GM12892 (cell line): Measurements from ENCODE around the gene STK39.

Experiments
- POLR2A ChIP-seq: IDR thresholded peaks from 2 replicates; pipeline ENCODE4 v1.6.1; 2011; ENCODE audit warnings: low read depth, low read length, control low read depth
- POLR2AphosphoS5 ChIP-seq: IDR thresholded peaks from 2 replicates; pipeline ENCODE4 v1.6.1; 2011; ENCODE audit warnings: low read depth, low read length, control low read depth
- TAF1 ChIP-seq: IDR thresholded peaks from 2 replicates; pipeline ENCODE4 v1.6.1; 2011; ENCODE audit warnings: low read depth, mild to moderate bottlenecking, control low read depth, low read length, borderline replicate concordance

- TF ChIP-seq POLR2A (no peak), POLR2AphosphoS5 (no peak), TAF1 (no peak)
Observed at GRCh38 chr2:168241208-168241607, 6.2 kb downstream of the STK39 start.
